Osteoblast (primary cell): Measurements from ENCODE around the gene PIK3C3. TPM values are rescaled to one million over a fixed set of nuclear protein-coding genes. Genes with fewer than 3 reads are reported as not detected.

Source experiments
- DNase-seq: peaks from one replicate; pipeline ENCODE4 v3.0.0; 2011; ENCODE audit warnings: low spot score, mixed read lengths; ENCODE audit not compliant: insufficient read length; ENCODE audit errors: missing footprints
- H2AFZ ChIP-seq: 2 replicates; pipeline ENCODE4 v1.6.0; 2011; ENCODE audit warnings: mild to moderate bottlenecking, low read length
- H3K27ac ChIP-seq: 2 replicates; pipeline ENCODE4 v1.5.1; 2011; ENCODE audit warnings: mild to moderate bottlenecking, low read depth, low read length, moderate library complexity
- H3K27me3 ChIP-seq: 2 replicates; pipeline ENCODE4 v1.6.0; 2012; ENCODE audit warnings: mild to moderate bottlenecking, control low read depth, inconsistent platforms, low read length, moderate library complexity; ENCODE audit not compliant: insufficient read depth
- H3K36me3 ChIP-seq: 2 replicates; pipeline ENCODE4 v1.5.1; 2011; ENCODE audit warnings: mild to moderate bottlenecking, low read length, control low read depth, moderate library complexity; ENCODE audit not compliant: insufficient read depth
- H3K4me1 ChIP-seq: 2 replicates; pipeline ENCODE4 v1.5.1; 2011; ENCODE audit warnings: mild to moderate bottlenecking, low read length, control low read depth, moderate library complexity; ENCODE audit not compliant: insufficient read depth
- H3K4me2 ChIP-seq: 2 replicates; pipeline ENCODE4 v1.6.0; 2011; ENCODE audit warnings: mild to moderate bottlenecking, low read length; ENCODE audit not compliant: insufficient read depth
- H3K4me3 ChIP-seq: fragments of 200-600 bp; sonication (generic); 3 replicates; pipeline ENCODE4 v1.5.1; 2012; ENCODE audit warnings: mild to moderate bottlenecking, low read length, inconsistent platforms; ENCODE audit not compliant: insufficient read depth
- H3K79me2 ChIP-seq: 2 replicates; pipeline ENCODE4 v1.6.0; 2012; ENCODE audit warnings: mild to moderate bottlenecking, low read length, control low read depth, inconsistent platforms; ENCODE audit not compliant: insufficient read depth
- H3K9me3 ChIP-seq: 2 replicates; pipeline ENCODE4 v1.5.1; 2011; ENCODE audit warnings: low read depth, low read length, control low read depth
- H4K20me1 ChIP-seq: 2 replicates; pipeline ENCODE4 v1.6.0; 2012; ENCODE audit warnings: mild to moderate bottlenecking, low read length, control low read depth; ENCODE audit not compliant: insufficient read depth
- total RNA-seq: library from RNA; depleted of rRNA; stranded (reverse); fragments of >200 nt; gene quantifications from 2 replicates; pipeline ENCODE4 v1.2.3, GENCODE V29; 2012
- TF ChIP-seq, protein P1 (sequence below): IDR thresholded peaks from 2 replicates; pipeline ENCODE4 v1.5.1; 2011; ENCODE audit warnings: mild to moderate bottlenecking, low read depth, low read length, moderate library complexity; ENCODE audit errors: extremely low read depth

PIK3C3 gene
- total RNA-seq, 1 donor: 59.4 TPM

DNA sequence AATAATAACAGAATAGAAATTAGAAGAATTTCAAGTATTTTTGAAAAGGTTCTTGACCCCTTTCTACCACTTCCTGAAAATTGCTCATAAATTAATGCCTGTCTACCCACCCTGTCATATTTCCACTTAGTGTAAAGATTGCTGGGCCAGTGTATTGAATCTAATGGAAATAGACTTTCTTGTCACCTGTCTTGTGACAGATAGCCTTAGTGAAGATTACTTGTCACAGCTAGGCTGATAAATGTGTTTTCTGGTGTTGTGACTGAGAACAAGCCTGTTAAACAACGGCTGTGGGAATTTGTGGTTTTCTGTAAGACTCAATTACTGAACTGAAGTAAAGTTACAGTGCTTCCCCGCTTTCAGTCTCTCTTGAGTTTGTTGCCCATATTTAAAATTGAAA lies 37.0 kb downstream of the PIK3C3 start:
- H3K4me2 ChIP-seq: no peak overlapping the region
- TF ChIP-seq, protein P1, sequence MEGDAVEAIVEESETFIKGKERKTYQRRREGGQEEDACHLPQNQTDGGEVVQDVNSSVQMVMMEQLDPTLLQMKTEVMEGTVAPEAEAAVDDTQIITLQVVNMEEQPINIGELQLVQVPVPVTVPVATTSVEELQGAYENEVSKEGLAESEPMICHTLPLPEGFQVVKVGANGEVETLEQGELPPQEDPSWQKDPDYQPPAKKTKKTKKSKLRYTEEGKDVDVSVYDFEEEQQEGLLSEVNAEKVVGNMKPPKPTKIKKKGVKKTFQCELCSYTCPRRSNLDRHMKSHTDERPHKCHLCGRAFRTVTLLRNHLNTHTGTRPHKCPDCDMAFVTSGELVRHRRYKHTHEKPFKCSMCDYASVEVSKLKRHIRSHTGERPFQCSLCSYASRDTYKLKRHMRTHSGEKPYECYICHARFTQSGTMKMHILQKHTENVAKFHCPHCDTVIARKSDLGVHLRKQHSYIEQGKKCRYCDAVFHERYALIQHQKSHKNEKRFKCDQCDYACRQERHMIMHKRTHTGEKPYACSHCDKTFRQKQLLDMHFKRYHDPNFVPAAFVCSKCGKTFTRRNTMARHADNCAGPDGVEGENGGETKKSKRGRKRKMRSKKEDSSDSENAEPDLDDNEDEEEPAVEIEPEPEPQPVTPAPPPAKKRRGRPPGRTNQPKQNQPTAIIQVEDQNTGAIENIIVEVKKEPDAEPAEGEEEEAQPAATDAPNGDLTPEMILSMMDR: no peak
- DNase-seq: no peak
- peaks cover under 1% of the 10 kb centered on the region for H3K4me1 ChIP-seq
- no peak overlapping the region for H3K27ac ChIP-seq
- no peaks in the 10 kb centered on the region for H3K27me3 ChIP-seq
- no peak overlapping the region for H2AFZ ChIP-seq
- H3K79me2 ChIP-seq: no peaks in the 10 kb centered on the region
- peaks cover 41% of the 10 kb centered on the region for H3K36me3 ChIP-seq
- H3K4me3 ChIP-seq: no peak overlapping the region
- H3K9me3 ChIP-seq: no peaks in the 10 kb centered on the region
- no peaks in the 10 kb centered on the region for H4K20me1 ChIP-seq

DNA sequence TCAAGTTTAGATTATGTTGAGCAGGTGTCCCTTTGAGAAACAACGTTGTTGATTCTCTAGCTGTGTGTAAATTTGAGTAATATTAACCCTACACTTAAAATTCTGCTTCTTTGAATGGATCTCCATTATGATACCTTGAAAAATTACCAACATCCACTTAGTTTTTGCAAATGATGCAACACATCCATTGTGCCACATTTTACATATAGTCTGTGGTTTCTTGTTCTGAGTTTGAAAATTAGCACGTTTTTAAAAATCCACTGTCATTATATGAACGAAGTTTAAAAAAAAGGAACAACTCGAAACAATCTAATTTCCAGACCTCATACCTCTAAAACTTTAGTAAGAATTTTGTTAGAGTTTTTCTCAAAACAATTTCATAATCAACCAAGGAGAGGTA lies 37.7 kb downstream of the PIK3C3 start:
- Histone ChIP-seq H3K27me3 (no peaks in the 10 kb centered on the region), H3K4me3 (no peak overlapping the region), H3K36me3 (peaks cover 42% of the 10 kb centered on the region), H3K4me1 (peaks cover 7% of the 10 kb centered on the region), H2AFZ (no peak overlapping the region), H4K20me1 (no peaks in the 10 kb centered on the region), H3K27ac (no peak overlapping the region), H3K79me2 (no peaks in the 10 kb centered on the region), H3K4me2 (no peak overlapping the region), H3K9me3 (no peaks in the 10 kb centered on the region)
- DNase-seq: no peak
- TF ChIP-seq, protein P1: no peak

DNA sequence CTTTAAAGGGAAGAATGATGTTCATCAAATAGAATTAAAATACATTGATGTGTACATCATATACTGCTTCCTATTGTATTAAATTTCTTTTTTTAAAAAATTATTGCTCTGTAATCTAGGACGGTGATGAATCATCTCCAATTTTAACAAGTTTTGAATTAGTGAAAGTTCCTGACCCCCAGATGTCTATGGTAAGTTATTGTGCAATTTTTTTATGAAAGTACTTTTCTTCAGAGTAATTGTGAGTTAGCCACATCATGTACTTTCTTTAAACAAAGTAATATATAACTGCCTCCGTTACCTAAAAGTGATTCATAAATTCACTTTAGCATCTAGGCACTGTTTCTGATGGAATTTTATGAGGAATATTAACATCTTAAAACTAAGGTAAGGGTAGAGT lies 38.1 kb downstream of the PIK3C3 start:
- H3K4me1 ChIP-seq: peaks cover 11% of the 10 kb centered on the region
- H3K4me3 ChIP-seq: no peak overlapping the region
- DNase-seq: no peak
- H3K9me3 ChIP-seq: no peaks in the 10 kb centered on the region
- no peaks in the 10 kb centered on the region for H3K79me2 ChIP-seq
- H3K36me3 ChIP-seq: peaks cover 42% of the 10 kb centered on the region
- H3K27me3 ChIP-seq: no peaks in the 10 kb centered on the region
- H2AFZ ChIP-seq: no peak overlapping the region
- H4K20me1 ChIP-seq: no peaks in the 10 kb centered on the region
- TF ChIP-seq, protein P1: no peak
- no peak overlapping the region for H3K4me2 ChIP-seq
- H3K27ac ChIP-seq: no peak overlapping the region

DNA sequence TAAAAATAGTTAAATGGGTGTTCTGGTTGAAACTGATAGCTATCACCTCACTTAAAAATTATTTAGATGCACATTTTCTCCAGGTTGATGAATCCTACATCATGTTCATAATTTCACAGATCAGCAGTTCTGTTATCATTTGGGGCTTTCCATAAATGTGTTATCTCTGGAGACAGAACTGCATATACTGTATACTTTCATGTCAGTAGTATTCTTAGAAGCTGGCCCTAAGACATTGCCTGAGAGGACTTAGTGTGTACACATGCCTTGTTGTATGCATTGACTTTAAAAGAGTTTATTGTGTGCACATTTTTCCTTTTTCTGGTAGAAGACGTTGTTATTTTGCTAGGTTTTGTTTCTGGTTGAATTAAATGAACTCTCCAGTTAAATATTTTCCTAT lies 41.0 kb downstream of the PIK3C3 start:
- Histone ChIP-seq H3K27ac (no peak overlapping the region), H3K4me2 (no peak overlapping the region), H3K4me3 (no peak overlapping the region), H2AFZ (no peak overlapping the region), H3K36me3 (peaks cover 37% of the 10 kb centered on the region), H3K9me3 (no peaks in the 10 kb centered on the region), H4K20me1 (no peaks in the 10 kb centered on the region), H3K4me1 (peaks cover 13% of the 10 kb centered on the region), H3K79me2 (no peaks in the 10 kb centered on the region), H3K27me3 (no peaks in the 10 kb centered on the region)
- TF ChIP-seq, protein P1: no peak
- DNase-seq: no peak
